K562 (cell line): ENCODE data around the gene PAEP. TPM values are rescaled to one million over a fixed set of nuclear protein-coding genes. Genes with fewer than 3 reads are reported as not detected.

ENCODE experiments used
- CREB3L1 ChIP-seq: fragments of 450-650 bp; IDR thresholded peaks from 2 replicates; pipeline ENCODE4 v1.6.1; 2014; ENCODE audit warnings: low read depth, mild to moderate bottlenecking, moderate library complexity, borderline replicate concordance
- E2F8 ChIP-seq: fragments of 450-650 bp; IDR thresholded peaks from 2 replicates; pipeline ENCODE4 v1.7.1; 2018; ENCODE audit warnings: mild to moderate bottlenecking, low read depth; ENCODE audit not compliant: partially characterized antibody
- ELF4 ChIP-seq: fragments of 450-650 bp; formaldehyde crosslinking; IDR thresholded peaks from 2 replicates; pipeline ENCODE4 v1.4.0; 2022; ENCODE audit warnings: missing genetic modification characterization
- SNIP1 ChIP-seq: fragments of 450-650 bp; IDR thresholded peaks from 2 replicates; pipeline ENCODE4 v1.7.1; 2017; ENCODE audit warnings: low read depth, mild to moderate bottlenecking
- ZNF639 ChIP-seq, 2 experiments: fragments of 200-800 bp in 1 of 2; sonication (Bioruptor generic) in 1 of 2; sonication (generic) in 1 of 2; formaldehyde crosslinking in 1 of 2; IDR thresholded peaks in 1 of 2; conservative IDR thresholded peaks in 1 of 2; 2 replicates each; pipeline versions ENCODE4 v1.5.0 to v1.6.1; 2016 to 2020; ENCODE audit warnings: missing compliant biosample characterization in 1 of 2, missing genetic modification characterization in 1 of 2, missing genetic modification reagents in 1 of 2
- polyA plus RNA-seq, 8 experiments: library from polyadenylated mRNA; depleted of rRNA in 4 of 8; stranded (reverse) in 5 of 8; unstranded in 3 of 8; fragments of >200 nt; fragmentation: Nextera tagmentation in 2 of 8; fragmentation: Illumina TruSeq in 1 of 8; extraction: Ambion mirVana in 2 of 8; extraction: Trizol in 1 of 8; gene quantifications; 2 replicates each; pipeline versions ENCODE4 v1.2.1 to v1.2.3, GENCODE V29; 2011 to 2014; ENCODE audit warnings: inconsistent platforms in 1 of 8, missing spikeins in 1 of 8
- total RNA-seq, 7 experiments: library from RNA; depleted of rRNA in 6 of 7; stranded (reverse); fragments of >200 nt in 6 of 7; fragmentation: Illumina TruSeq in 2 of 7; extraction: Trizol in 2 of 7; gene quantifications; 2 replicates each; pipeline versions ENCODE4 v1.2.1 to v1.2.3, GENCODE V29; 2011 to 2021; ENCODE audit warnings: low replicate concordance in 1 of 7

PAEP gene
- total and polyA plus RNA-seq, 9 of the 15 experiments (the other 6 are each of a cell fraction or from before 2014, with no cell fraction given): 0.22 to 4.5 (median 0.58) TPM

GRCh38 chr9:135580664-135581380 is 19.3 kb downstream of the PAEP start (continued):
- TF ChIP-seq E2F8 (no peak), CREB3L1 (no peak), SNIP1 (no peak), ZNF639 (CRISPR knock-in tag; conservative IDR thresholded peaks at IDR 0.05 in 1 of 2, IDR thresholded peaks at IDR 0.05 in 1 of 2) (no peak), ELF4 (CRISPR knock-in tag) (no peak)
- TF ChIP-seq, all 486 proteins: peak for 0
